GM11168 (cell line): ENCODE measurements around the gene WRAP73.

Experiments used
- in situ Hi-C: fragments of 300-500 bp; cut with MboI; formaldehyde crosslinking; loops from one replicate; pipeline ENCODE4 v1.12.0; 2022; ENCODE audit warnings: low sequenced_read_pairs; ENCODE audit not compliant: unreplicated experiment

The WRAP73 gene, protein sequence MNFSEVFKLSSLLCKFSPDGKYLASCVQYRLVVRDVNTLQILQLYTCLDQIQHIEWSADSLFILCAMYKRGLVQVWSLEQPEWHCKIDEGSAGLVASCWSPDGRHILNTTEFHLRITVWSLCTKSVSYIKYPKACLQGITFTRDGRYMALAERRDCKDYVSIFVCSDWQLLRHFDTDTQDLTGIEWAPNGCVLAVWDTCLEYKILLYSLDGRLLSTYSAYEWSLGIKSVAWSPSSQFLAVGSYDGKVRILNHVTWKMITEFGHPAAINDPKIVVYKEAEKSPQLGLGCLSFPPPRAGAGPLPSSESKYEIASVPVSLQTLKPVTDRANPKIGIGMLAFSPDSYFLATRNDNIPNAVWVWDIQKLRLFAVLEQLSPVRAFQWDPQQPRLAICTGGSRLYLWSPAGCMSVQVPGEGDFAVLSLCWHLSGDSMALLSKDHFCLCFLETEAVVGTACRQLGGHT

GRCh38 chr1:3649342-3650247 is at the start of gene WRAP73:
Gene WRAP73, minus strand, starts transcription at chr1:3650103. Its CDS starts 104 bp downstream, at chr1:3649999.
- in situ Hi-C loops, result no loop called here

GRCh38 chr1:3699596-3699995 is 49.7 kb upstream of the WRAP73 start:
- in situ Hi-C loops, result no loop called here

GRCh38 chr1:3698660-3699408 is 48.9 kb upstream of the WRAP73 start:
- in situ Hi-C loops, result no loop called here

- in situ Hi-C loops, result no loop called here
Measured at GRCh38 chr1:3697810-3698209, 47.9 kb upstream of the WRAP73 start.

GRCh38 chr1:3697104-3697503 is 47.2 kb upstream of the WRAP73 start:
- in situ Hi-C loops, result no loop called here

DNA sequence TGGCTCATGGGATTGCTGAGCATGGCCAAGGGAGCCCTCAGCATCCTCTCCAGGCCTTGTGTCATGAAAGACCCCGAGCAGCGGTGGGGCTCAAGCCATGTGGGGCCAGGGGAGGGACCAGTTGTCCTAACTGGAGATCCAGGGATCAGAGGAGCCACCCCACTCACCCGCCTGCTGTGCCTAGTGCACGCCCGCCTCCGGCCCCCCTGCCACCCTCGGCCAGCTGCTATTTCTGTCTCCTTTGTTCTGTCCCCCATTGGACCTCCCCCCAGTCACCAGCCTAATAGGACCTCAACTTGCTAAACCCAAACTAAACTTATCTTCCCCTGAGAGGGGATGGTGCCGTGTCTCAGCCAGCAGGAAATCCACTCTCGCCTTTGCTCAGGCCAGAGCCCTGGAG is 46.8 kb upstream of the WRAP73 start:
- in situ Hi-C loops, result no loop called here

- in situ Hi-C loops, result no loop called here
Measured at GRCh38 chr1:3695326-3696217, 45.7 kb upstream of the WRAP73 start.

- in situ Hi-C loops, result no loop called here
Measured at GRCh38 chr1:3693321-3693720, 43.4 kb upstream of the WRAP73 start.

DNA sequence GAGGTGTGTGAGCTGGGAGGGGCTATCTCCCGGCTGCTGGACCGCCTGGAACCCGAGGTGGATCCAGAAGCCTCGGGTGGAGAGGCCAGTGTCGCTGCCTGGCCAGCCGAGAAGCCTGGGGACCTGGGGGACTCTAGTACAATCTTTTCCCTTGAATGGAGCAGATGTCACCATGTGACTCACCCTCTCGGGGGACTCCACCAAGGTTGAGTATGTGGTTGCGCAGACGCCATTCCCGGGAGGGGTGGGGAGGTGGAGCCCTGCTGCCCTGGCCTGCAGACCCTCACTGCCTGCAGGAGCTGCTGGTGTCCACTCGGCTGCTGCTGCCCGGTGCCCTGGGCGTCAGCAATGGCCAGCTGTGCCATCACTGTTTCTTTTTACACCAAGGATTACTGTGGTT is 42.7 kb upstream of the WRAP73 start:
- in situ Hi-C loops, result no loop called here

DNA sequence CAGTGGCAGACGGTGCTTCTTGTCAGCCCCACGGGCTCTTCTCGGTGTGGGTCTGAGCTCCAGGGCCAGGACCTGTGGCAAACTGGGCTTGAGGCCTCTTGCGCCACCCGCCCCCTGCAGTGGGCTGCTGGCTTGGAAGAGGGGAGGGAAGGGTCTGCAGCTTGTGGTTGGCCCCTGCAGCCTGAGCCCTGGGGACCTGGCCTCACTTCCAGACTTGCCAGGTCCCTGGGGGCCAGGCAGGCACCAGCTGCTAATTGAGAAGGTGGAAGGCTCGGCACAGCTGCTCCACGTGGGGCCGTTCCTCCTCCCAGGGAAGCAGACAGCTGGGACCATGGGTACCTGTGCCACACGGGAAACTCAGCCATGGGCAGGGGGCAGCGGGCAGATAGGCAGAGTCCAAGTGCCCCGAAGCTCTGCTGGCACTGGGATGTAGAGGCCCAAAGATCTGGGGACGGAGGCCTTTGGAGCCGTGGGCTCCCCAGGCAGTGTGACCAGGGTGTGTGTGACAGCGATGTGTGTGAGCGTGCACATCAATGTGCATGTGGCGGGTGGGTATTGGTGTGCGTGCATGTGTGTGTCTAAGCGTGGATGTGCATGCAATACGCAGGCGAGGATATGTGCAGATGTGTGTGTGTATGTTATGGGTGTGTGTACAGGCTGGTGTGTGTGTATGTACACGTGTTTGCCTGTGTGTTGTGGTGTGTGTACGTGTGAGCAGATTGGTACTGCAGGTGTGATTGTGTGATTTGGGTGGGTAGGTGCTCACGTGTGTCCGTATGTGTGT is 41.7 kb upstream of the WRAP73 start:
- in situ Hi-C loops, result no loop called here

GRCh38 chr1:3690282-3691065 is 40.6 kb upstream of the WRAP73 start:
- in situ Hi-C loops, result no loop called here

DNA sequence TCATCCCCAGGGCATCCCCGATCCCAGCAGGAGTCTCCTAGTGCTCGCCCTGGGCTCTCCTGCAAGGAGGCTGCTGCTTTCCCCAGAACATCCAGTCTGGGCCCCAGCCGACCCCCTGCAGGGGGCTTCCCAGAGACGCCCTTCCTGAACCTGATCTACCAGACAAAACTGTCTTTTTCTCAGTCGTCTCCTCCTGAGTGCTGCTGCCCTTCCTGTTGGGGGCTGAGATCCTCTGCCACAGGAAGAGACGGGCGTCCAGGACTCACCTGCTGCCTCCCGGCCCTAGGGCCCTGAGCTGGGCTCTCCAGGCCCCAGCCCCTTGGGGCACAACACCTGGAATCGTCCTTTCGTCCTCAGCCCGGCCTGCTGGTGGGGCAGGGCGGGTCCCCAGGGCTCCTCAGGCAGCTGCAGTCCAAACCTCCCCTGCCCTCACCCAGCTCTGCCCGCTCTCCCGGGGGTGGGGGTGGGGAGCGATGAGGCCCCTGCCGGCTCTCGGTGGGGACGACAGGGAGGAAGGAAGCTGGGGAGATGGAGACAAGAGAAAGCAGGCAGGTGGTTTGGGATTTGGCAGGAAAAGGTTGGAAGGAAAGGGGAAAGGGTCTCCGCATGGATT is 39.3 kb upstream of the WRAP73 start:
- in situ Hi-C loops, result no loop called here

- in situ Hi-C loops, result no loop called here
Measured at GRCh38 chr1:3688356-3689137, 38.6 kb upstream of the WRAP73 start.

DNA sequence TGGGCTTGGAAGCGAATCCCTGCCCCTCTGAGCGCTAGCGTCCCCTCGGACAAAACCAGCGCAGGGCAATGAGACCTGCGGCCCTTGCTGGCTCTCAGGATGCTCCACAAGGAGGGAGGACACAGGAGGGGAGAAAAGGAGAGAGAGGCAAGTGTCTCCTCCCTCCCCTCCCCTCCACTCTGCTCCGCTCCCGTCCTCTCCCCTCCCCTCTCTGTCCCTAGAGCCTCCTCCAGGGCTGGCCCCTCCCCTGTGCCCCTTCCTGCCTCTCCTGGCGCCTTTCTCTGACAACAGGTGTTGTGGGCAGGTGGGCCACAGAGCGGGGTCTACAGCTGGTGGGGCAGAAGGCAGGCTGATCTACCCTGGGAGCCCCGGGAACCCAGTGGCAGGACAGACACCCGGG is 37.6 kb upstream of the WRAP73 start:
- in situ Hi-C loops, result no loop called here

DNA sequence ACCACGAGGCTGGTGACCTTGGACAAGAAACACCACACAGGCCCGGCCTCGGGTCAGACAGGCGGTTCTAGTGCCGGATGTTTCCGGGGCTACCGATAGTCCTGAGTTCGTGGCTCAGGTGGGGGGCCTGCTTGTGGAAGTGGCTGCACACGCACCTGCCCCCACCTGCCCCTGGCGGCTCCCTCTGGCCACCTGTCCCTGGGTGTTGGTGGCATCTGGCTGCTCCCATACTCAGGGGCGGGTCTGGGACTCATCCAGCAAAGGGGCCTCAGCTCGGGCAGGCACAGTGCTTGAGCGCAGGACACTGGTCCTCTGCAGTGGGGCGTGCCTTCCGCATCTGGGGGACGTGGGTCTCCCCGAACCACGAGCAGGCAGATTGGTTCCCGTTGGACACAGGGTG is 36.0 kb upstream of the WRAP73 start:
- in situ Hi-C loops, result no loop called here

DNA sequence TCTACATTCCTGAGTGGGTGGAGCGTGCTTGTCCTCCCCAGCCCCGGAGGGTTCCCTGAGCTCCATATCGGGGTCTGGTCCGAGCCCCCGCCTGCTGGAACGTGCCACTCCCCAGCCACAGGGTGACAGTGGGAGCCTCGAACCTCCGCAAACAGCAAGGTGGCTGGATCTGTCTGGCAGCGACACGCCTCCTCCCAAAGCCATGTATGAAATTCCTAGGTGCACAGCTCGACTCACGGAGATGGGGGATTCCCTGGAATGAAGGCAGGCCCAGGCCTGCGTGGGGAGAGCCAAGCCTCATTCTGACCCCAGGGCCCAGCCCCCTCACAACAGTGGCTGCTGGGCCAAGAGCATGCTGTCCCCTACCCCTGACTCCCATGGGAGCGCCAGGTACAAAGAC is 35.3 kb upstream of the WRAP73 start:
- in situ Hi-C loops, result no loop called here

DNA sequence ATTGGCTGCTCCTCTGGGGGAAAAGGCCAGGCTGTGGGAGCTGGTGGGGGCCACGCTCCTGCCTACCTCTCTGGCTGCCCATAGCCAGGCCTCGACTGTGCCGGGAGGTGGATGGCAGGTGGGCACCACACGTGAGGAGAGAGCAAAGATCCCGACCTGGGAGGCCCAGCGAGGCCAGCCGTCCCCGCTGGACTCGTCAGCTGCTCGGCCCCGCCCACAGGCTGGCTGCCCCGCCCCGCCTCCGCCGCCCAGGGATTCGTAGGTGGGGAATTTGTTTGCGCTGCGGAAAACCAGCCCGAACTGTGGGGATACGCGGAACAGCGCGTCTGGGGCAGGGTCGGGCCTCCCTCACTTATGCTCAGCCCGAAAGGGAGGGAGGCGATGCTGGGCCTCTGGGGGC is 34.1 kb upstream of the WRAP73 start:
- in situ Hi-C loops, result no loop called here
